HepG2 (cell line): ENCODE data around the gene DLX1. TPM values are rescaled to one million over a fixed set of nuclear protein-coding genes. Genes with fewer than 3 reads are reported as not detected.

Experiments
- AGO1 ChIP-seq: fragments of 200-400 bp; formaldehyde crosslinking; IDR thresholded peaks from 2 replicates; pipeline ENCODE4 v1.6.1; 2017; ENCODE audit warnings: mild to moderate bottlenecking, low read depth, low read length, moderate library complexity; ENCODE audit not compliant: poor library complexity, severe bottlenecking
- ELF4 ChIP-seq: sonication (generic); formaldehyde crosslinking; IDR thresholded peaks from 2 replicates; pipeline ENCODE4 v1.5.0; 2020; ENCODE audit warnings: missing genetic modification reagents, mild to moderate bottlenecking, moderate library complexity, borderline replicate concordance
- ETV5 ChIP-seq: IDR thresholded peaks from 2 replicates; pipeline ENCODE4 v1.6.1; 2018; ENCODE audit warnings: missing biosample characterization, missing genetic modification reagents, inconsistent platforms, borderline replicate concordance
- HNRNPLL ChIP-seq: fragments of 200-400 bp; formaldehyde crosslinking; IDR thresholded peaks from 2 replicates; pipeline ENCODE4 v1.6.1; 2017; ENCODE audit warnings: mild to moderate bottlenecking, low read depth, low read length; ENCODE audit not compliant: poor library complexity, severe bottlenecking
- HOXA5 ChIP-seq: sonication (generic); formaldehyde crosslinking; IDR thresholded peaks from 2 replicates; pipeline ENCODE4 v1.4.0; 2020; ENCODE audit warnings: missing genetic modification reagents
- JDP2 ChIP-seq: sonication (generic); formaldehyde crosslinking; IDR thresholded peaks from 2 replicates; pipeline ENCODE4 v1.8.1; 2022; ENCODE audit warnings: missing genetic modification reagents, borderline replicate concordance
- KDM2A ChIP-seq: sonication (generic); formaldehyde crosslinking; IDR thresholded peaks from 2 replicates; pipeline ENCODE4 v1.4.0; 2020; ENCODE audit warnings: low read depth, missing genetic modification reagents, borderline replicate concordance
- MAX ChIP-seq: IDR thresholded peaks from 2 replicates; pipeline ENCODE4 v1.6.1; 2012; ENCODE audit warnings: inconsistent platforms
- NFYB ChIP-seq: sonication (generic); formaldehyde crosslinking; IDR thresholded peaks from 2 replicates; pipeline ENCODE4 v1.4.0; 2020; ENCODE audit warnings: missing genetic modification reagents
- SATB2 ChIP-seq: sonication (generic); formaldehyde crosslinking; IDR thresholded peaks from 2 replicates; pipeline ENCODE4 v1.5.0; 2020; ENCODE audit warnings: missing genetic modification reagents
- TFDP1 ChIP-seq: IDR thresholded peaks from 2 replicates; pipeline ENCODE4 v1.6.1; 2016; ENCODE audit warnings: missing compliant biosample characterization, missing genetic modification reagents, borderline replicate concordance
- ZNF12 ChIP-seq: sonication (generic); formaldehyde crosslinking; IDR thresholded peaks from 2 replicates; pipeline ENCODE4 v1.5.0; 2020; ENCODE audit warnings: missing genetic modification reagents
- ZNF207 ChIP-seq: fragments of 450-650 bp; IDR thresholded peaks from 2 replicates; pipeline ENCODE4 v1.6.1; 2016; ENCODE audit warnings: antibody characterized with exemption, borderline replicate concordance
- ZNF350 ChIP-seq: sonication (generic); formaldehyde crosslinking; IDR thresholded peaks from 2 replicates; pipeline ENCODE4 v1.4.0; 2020; ENCODE audit warnings: mild to moderate bottlenecking, low read depth, missing genetic modification reagents, borderline replicate concordance
- ZNF552 ChIP-seq: sonication (generic); formaldehyde crosslinking; IDR thresholded peaks from 2 replicates; pipeline ENCODE4 v1.9.0; 2022; ENCODE audit warnings: missing genetic modification reagents, mild to moderate bottlenecking, borderline replicate concordance
- ZNF564 ChIP-seq: sonication (generic); formaldehyde crosslinking; IDR thresholded peaks from 2 replicates; pipeline ENCODE4 v1.8.1; 2023; ENCODE audit warnings: mild to moderate bottlenecking, missing genetic modification reagents
- ZNF572 ChIP-seq: sonication (generic); formaldehyde crosslinking; IDR thresholded peaks from 2 replicates; pipeline ENCODE4 v1.5.1; 2020; ENCODE audit warnings: mild to moderate bottlenecking, missing genetic modification reagents
- ZNF644 ChIP-seq: IDR thresholded peaks from 2 replicates; pipeline ENCODE4 v1.6.1; 2016; ENCODE audit warnings: low read depth
- ZNF710 ChIP-seq: sonication (generic); formaldehyde crosslinking; IDR thresholded peaks from 2 replicates; pipeline ENCODE4 v1.5.0; 2020; ENCODE audit warnings: mild to moderate bottlenecking, missing genetic modification reagents, borderline replicate concordance
- ZNF747 ChIP-seq: sonication (generic); formaldehyde crosslinking; IDR thresholded peaks from 2 replicates; pipeline ENCODE4 v1.8.1; 2023; ENCODE audit warnings: missing genetic modification reagents, mild to moderate bottlenecking, borderline replicate concordance
- ZSCAN12 ChIP-seq: sonication (generic); formaldehyde crosslinking; IDR thresholded peaks from 2 replicates; pipeline ENCODE4 v1.9.0; 2021; ENCODE audit warnings: mild to moderate bottlenecking, missing genetic modification reagents
- polyA plus RNA-seq, 8 experiments: library from polyadenylated mRNA; depleted of rRNA in 3 of 8; stranded (reverse) in 7 of 8; unstranded in 1 of 8; fragments of >200 nt; fragmentation: Illumina TruSeq in 4 of 8; extraction: Trizol in 4 of 8; gene quantifications; 2 replicates each; pipeline versions ENCODE4 v1.2.1 to v1.2.3, GENCODE V29; 2011 to 2016; ENCODE audit warnings: low read depth in 4 of 8, missing spikeins in 1 of 8, mixed read lengths in 1 of 8; ENCODE audit not compliant: insufficient read depth in 1 of 8
- total RNA-seq, 5 experiments: library from RNA; depleted of rRNA; stranded (reverse); fragments of >200 nt; fragmentation: Illumina TruSeq; extraction: Trizol; gene quantifications; 2 replicates each; pipeline ENCODE4 v1.2.3, GENCODE V29; 2016; ENCODE audit warnings: low read depth in 1 of 5
- TF ChIP-seq, protein P1 (sequence below): sonication (generic); formaldehyde crosslinking; IDR thresholded peaks from 2 replicates; pipeline ENCODE4 v1.4.0; 2020; ENCODE audit warnings: mild to moderate bottlenecking, missing genetic modification reagents
- TF ChIP-seq, protein P2 (sequence below): sonication (generic); formaldehyde crosslinking; IDR thresholded peaks from 2 replicates; pipeline ENCODE4 v1.8.1; 2023; ENCODE audit warnings: mild to moderate bottlenecking, missing genetic modification reagents, borderline replicate concordance
- TF ChIP-seq, protein P3 (sequence below): sonication (generic); formaldehyde crosslinking; IDR thresholded peaks from 2 replicates; pipeline ENCODE4 v1.5.0; 2020; ENCODE audit warnings: mild to moderate bottlenecking, low read depth, missing genetic modification reagents, borderline replicate concordance

The DLX1 gene
- total and polyA plus RNA-seq, 2 of the 13 experiments (the other 11 are each of a cell fraction or from before 2014, with no cell fraction given), result 0.18 to 0.86 TPM

GRCh38 chr2:172098650-172099471 is 13.6 kb downstream of the DLX1 start (continued):
- TF ChIP-seq ZSCAN12 (CRISPR knock-in tag) (no peak), AGO1 (peak; percentile 62), SATB2 (CRISPR knock-in tag) (no peak), NFYB (CRISPR knock-in tag) (no peak), JDP2 (no peak), ZNF747 (no peak), MAX (peak; percentile 64), ZNF12 (CRISPR knock-in tag) (no peak), ZNF207 (no peak), ZNF564 (CRISPR knock-in tag) (no peak), ZNF552 (CRISPR knock-in tag) (no peak), ETV5 (no peak), HNRNPLL (peak; percentile 71), TFDP1 (CRISPR knock-in tag) (peak; percentile 60; the same call in 1 of the 2 replicates), ELF4 (CRISPR knock-in tag) (no peak), ZNF710 (CRISPR knock-in tag) (peak; percentile 68; the same call in 1 of the 2 replicates), ZNF572 (CRISPR knock-in tag) (no peak), HOXA5 (CRISPR knock-in tag) (no peak), KDM2A (peak; percentile 61), ZNF644 (no peak), ZNF350 (CRISPR knock-in tag) (peak; percentile 66)
- TF ChIP-seq, protein P1, sequence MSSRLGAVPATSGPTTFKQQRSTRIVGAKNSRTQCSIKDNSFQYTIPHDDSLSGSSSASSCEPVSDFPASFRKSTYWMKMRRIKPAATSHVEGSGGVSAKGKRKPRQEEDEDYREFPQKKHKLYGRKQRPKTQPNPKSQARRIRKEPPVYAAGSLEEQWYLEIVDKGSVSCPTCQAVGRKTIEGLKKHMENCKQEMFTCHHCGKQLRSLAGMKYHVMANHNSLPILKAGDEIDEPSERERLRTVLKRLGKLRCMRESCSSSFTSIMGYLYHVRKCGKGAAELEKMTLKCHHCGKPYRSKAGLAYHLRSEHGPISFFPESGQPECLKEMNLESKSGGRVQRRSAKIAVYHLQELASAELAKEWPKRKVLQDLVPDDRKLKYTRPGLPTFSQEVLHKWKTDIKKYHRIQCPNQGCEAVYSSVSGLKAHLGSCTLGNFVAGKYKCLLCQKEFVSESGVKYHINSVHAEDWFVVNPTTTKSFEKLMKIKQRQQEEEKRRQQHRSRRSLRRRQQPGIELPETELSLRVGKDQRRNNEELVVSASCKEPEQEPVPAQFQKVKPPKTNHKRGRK (CRISPR knock-in tag), result peak; percentile 18; the same call in 1 of the 2 replicates
- TF ChIP-seq, protein P2, sequence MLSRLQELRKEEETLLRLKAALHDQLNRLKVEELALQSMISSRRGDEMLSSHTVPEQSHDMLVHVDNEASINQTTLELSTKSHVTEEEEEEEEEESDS (CRISPR knock-in tag), result 0 out of 2 replicates have a peak, but pooled peaks have one; percentile 38
- TF ChIP-seq, protein P3, sequence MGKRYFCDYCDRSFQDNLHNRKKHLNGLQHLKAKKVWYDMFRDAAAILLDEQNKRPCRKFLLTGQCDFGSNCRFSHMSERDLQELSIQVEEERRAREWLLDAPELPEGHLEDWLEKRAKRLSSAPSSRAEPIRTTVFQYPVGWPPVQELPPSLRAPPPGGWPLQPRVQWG (CRISPR knock-in tag), result no peak
